Loucy (cell line): ENCODE measurements around the gene SERPINB4.

Experiments used
- H2AFZ ChIP-seq: fragments of 200-600 bp; sonication (generic); 2 replicates; pipeline ENCODE4 v1.6.0; 2016; ENCODE audit warnings: antibody characterized with exemption, mild to moderate bottlenecking, low read length, moderate library complexity
- H3F3A ChIP-seq: fragments of 200-600 bp; 2 replicates; pipeline ENCODE4 v1.6.0; 2016; ENCODE audit warnings: antibody characterized with exemption, low read depth, mild to moderate bottlenecking
- H3K27me3 ChIP-seq: fragments of 200-600 bp; sonication (generic); 2 replicates; pipeline ENCODE4 v1.6.1; 2014; ENCODE audit warnings: low read length, mild to moderate bottlenecking; ENCODE audit not compliant: insufficient read depth, poor library complexity, severe bottlenecking
- H3K36me3 ChIP-seq: fragments of 200-600 bp; sonication (generic); 2 replicates; pipeline ENCODE4 v1.6.1; 2016; ENCODE audit warnings: low read length; ENCODE audit not compliant: insufficient read depth
- H3K4me1 ChIP-seq: fragments of 200-600 bp; sonication (generic); 2 replicates; pipeline ENCODE4 v1.5.1; 2014; ENCODE audit warnings: low read length, mild to moderate bottlenecking; ENCODE audit not compliant: insufficient read depth, poor library complexity, severe bottlenecking
- H3K4me2 ChIP-seq: fragments of 200-600 bp; sonication (generic); 2 replicates; pipeline ENCODE4 v1.6.0; 2014; ENCODE audit warnings: antibody characterized with exemption, low read length, low read depth, mild to moderate bottlenecking; ENCODE audit not compliant: poor library complexity, severe bottlenecking
- H3K4me3 ChIP-seq: fragments of 200-600 bp; sonication (generic); 2 replicates; pipeline ENCODE4 v1.5.1; 2014; ENCODE audit warnings: low read length, mild to moderate bottlenecking, mixed read lengths; ENCODE audit not compliant: poor library complexity, severe bottlenecking
- H3K79me2 ChIP-seq: fragments of 200-600 bp; sonication (generic); 2 replicates; pipeline ENCODE4 v1.6.1; 2014; ENCODE audit warnings: low read length; ENCODE audit not compliant: insufficient read depth
- H3K9ac ChIP-seq: fragments of 200-600 bp; sonication (generic); 2 replicates; pipeline ENCODE4 v1.6.0; 2014; ENCODE audit warnings: mild to moderate bottlenecking, low read depth, low read length, moderate library complexity; ENCODE audit not compliant: poor library complexity, severe bottlenecking
- H3K9me2 ChIP-seq: fragments of 200-600 bp; sonication (generic); replicated peaks from 2 replicates; pipeline ENCODE4 v1.6.1; 2016; ENCODE audit warnings: low read depth, low read length, mixed read lengths
- H3K9me3 ChIP-seq: fragments of 200-600 bp; sonication (generic); 2 replicates; pipeline ENCODE4 v1.6.1; 2014; ENCODE audit warnings: mild to moderate bottlenecking, antibody characterized with exemption, low read length, low read depth; ENCODE audit not compliant: insufficient read depth
- H4K20me1 ChIP-seq: fragments of 200-600 bp; sonication (generic); 2 replicates; pipeline ENCODE4 v1.6.0; 2014; ENCODE audit warnings: antibody characterized with exemption, low read length, mild to moderate bottlenecking; ENCODE audit not compliant: insufficient read depth, poor library complexity, severe bottlenecking
- EZH2phosphoT487 ChIP-seq: fragments of 200-600 bp; IDR thresholded peaks from 2 replicates; pipeline ENCODE4 v1.6.1; 2018; ENCODE audit warnings: antibody characterized with exemption, mild to moderate bottlenecking, moderate library complexity, borderline replicate concordance
- TF ChIP-seq, protein P1 (sequence below): fragments of 200-600 bp; sonication (generic); conservative IDR thresholded peaks from 2 replicates; pipeline ENCODE4 v1.5.1; 2014; ENCODE audit warnings: mild to moderate bottlenecking, antibody characterized with exemption, low read length

Gene SERPINB4

DNA sequence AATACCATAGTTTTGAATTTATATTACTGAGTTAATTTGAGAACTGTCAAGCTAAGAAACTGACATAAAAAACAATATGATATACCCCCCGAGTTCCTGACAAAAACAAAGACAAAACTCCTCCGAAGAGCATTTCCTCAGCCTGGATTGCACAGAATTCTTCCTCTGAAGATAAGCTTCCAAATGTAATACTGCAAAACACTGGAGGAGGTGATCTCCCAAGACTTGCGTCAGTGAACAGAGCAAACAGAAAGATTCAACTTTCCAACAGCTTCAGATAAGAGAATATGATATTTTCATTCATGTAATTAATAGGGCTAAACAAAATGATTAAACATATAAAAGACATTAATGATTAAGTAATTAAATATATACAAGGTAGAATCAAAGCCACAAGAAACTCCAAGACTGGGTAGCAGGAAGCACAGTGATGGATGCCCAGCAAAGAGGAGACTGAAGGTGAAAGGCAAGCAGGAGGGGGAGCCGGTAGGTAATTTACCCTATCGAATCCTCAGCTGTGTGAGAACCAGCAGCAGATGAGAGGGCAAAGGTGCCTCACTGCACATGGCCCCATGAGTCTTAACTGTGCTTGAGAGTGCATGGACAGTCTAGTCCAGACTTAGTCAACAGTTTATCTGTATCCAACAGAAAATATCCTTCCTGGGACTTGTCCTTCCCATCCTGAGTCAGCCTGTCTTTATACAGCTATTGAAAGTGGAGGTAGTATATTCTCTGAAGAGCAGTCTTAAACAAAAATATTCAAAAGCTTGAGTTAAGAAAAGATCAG lies 36.0 kb upstream of the SERPINB4 start:
- Histone ChIP-seq H3K27me3 (no peaks in the 10 kb centered on the region), H3K9me2 (no peaks in the 10 kb centered on the region), H3K9me3 (no peaks in the 10 kb centered on the region), H4K20me1 (no peaks in the 10 kb centered on the region), H2AFZ (no peak overlapping the region), H3K79me2 (no peaks in the 10 kb centered on the region), H3K4me3 (no peak overlapping the region), H3K9ac (no peak overlapping the region), H3K4me1 (no peaks in the 10 kb centered on the region), H3K36me3 (no peaks in the 10 kb centered on the region), H3F3A (no peaks in the 10 kb centered on the region), H3K4me2 (no peak overlapping the region)
- TF ChIP-seq, protein P1, sequence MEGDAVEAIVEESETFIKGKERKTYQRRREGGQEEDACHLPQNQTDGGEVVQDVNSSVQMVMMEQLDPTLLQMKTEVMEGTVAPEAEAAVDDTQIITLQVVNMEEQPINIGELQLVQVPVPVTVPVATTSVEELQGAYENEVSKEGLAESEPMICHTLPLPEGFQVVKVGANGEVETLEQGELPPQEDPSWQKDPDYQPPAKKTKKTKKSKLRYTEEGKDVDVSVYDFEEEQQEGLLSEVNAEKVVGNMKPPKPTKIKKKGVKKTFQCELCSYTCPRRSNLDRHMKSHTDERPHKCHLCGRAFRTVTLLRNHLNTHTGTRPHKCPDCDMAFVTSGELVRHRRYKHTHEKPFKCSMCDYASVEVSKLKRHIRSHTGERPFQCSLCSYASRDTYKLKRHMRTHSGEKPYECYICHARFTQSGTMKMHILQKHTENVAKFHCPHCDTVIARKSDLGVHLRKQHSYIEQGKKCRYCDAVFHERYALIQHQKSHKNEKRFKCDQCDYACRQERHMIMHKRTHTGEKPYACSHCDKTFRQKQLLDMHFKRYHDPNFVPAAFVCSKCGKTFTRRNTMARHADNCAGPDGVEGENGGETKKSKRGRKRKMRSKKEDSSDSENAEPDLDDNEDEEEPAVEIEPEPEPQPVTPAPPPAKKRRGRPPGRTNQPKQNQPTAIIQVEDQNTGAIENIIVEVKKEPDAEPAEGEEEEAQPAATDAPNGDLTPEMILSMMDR = no peak
- TF ChIP-seq EZH2phosphoT487 = no peak

DNA sequence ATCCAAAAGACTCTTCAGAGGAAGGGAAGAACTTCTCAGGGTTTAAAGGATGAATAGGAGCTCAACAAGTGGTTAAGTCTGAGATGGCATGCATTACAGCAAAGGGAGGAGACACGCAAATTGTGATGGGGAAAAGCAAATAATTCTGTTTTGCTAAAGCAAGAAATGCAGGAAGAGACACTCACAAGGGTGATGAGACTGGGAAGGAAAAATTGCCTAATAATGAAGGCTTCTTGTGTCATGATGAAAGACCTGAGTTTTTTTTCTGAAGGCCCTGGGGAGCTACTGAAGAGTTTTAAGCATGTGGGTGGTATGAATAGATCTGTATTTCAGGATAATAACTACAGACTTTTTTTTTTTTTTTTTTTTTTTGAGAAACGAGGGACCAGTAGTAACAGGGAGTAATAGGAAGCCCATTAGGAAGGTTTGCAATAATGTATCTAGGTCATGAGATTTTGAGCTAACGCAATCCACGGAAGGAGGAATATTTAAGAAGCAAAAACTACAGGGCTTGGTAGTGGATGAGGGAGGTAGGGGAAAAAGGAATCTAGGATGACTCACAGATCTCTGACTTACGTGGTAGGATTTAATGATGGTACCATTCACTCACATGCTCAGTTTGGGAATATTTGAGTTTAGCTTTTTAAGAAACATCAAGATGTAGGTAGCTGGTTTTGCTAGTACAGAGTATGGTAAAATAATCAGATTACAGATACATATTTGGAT lies 33.6 kb upstream of the SERPINB4 start:
- H3K9me3 ChIP-seq = no peaks in the 10 kb centered on the region
- no peak overlapping the region for H3K4me2 ChIP-seq
- H2AFZ ChIP-seq = no peak overlapping the region
- no peaks in the 10 kb centered on the region for H4K20me1 ChIP-seq
- TF ChIP-seq, protein P1 = no peak
- H3K4me3 ChIP-seq = no peak overlapping the region
- H3K9me2 ChIP-seq = no peaks in the 10 kb centered on the region
- no peaks in the 10 kb centered on the region for H3K36me3 ChIP-seq
- no peak overlapping the region for H3K9ac ChIP-seq
- no peaks in the 10 kb centered on the region for H3F3A ChIP-seq
- H3K79me2 ChIP-seq = no peaks in the 10 kb centered on the region
- H3K27me3 ChIP-seq = no peaks in the 10 kb centered on the region
- H3K4me1 ChIP-seq = no peaks in the 10 kb centered on the region

DNA sequence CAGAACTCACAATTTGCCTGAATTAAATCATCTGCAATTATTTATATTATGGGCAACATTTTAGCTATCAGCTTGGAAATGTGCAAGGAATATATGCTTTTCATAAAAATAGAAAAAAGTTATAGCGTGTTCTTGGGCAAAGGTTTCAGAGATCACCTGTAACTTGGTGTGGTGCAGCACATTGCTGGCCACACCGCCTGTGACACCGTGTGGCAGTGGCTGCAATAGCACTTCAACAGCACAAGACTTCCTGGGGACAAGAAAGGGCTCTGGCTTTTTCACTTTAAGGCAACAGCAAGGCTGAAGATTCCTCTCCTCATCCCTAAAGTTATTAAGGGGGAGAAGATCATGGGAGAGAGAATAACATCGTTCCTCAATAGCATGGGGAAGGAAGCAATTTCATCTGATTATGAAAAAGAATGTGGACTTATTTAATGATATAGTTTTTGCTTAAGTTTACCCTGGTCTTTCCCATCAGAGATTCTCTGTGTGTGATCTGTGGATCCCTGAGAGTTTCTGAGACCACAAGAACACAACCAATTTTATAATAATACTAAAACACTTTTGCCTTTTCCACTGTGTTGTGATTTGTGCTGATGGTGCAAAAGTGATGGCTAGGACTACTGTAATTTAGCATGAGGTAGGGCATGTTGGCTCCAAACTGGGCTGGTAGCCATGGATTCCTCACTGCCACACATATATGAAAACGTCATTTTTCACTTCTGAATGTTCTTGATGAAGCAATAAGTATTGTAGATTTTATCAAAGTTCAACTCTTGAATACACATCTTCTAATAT lies 32.7 kb upstream of the SERPINB4 start:
- Histone ChIP-seq H3K79me2 (no peaks in the 10 kb centered on the region), H3K4me1 (no peaks in the 10 kb centered on the region), H3F3A (no peaks in the 10 kb centered on the region), H3K9me3 (no peaks in the 10 kb centered on the region), H3K9ac (no peak overlapping the region), H3K4me3 (no peak overlapping the region), H3K27me3 (no peaks in the 10 kb centered on the region), H4K20me1 (no peaks in the 10 kb centered on the region), H2AFZ (no peak overlapping the region), H3K9me2 (no peaks in the 10 kb centered on the region), H3K4me2 (no peak overlapping the region), H3K36me3 (no peaks in the 10 kb centered on the region)
- TF ChIP-seq EZH2phosphoT487 = no peak
- TF ChIP-seq, protein P1 = peak; percentile 60
